ENCODE measurements around the gene MLH3. TPM values are rescaled to one million over a fixed set of nuclear protein-coding genes. Genes with fewer than 3 reads are reported as not detected.

The MLH3 gene
- total RNA-seq, 2 experiments from 2014 or later: 28.1 to 30.8 TPM

- H3K27ac Mint-ChIP-seq: no peak overlapping the region
- no peaks in the 10 kb centered on the region for H3K27me3 Mint-ChIP-seq
- H3K9me3 Mint-ChIP-seq (ENCODE audit: low read depth): no peaks in the 10 kb centered on the region
- intact Hi-C loops (cut with DNase I, micrococcal nuclease): loop anchor here (5.0 to 10.0 kb wide), 2 partner anchors 65 to 572 kb away; partner anchors contain the start of genes EIF2B2 (in 1 of the 2), ISCA2 (in 1 of the 2) and NPC2 (in 1 of the 2)
- ChIA-PET POLR2A (no interaction called here), CTCF (interaction anchor here (0.9 kb wide), 1 partner anchor 21 kb away, joined by 3 read pairs; no protein-coding TSS in a partner anchor)
- no peak overlapping the region for H3K4me3 Mint-ChIP-seq
- H3K4me1 Mint-ChIP-seq: peaks cover 12% of the 10 kb centered on the region
- DNase-seq: no peak
- peaks cover 3% of the 10 kb centered on the region for H3K36me3 Mint-ChIP-seq (ENCODE audit: low read depth)
- no peak for ATAC-seq
Observed at GRCh38 chr14:75067212-75067611, 15.9 kb upstream of the MLH3 start.

GRCh38 chr14:75066691-75067090 lies 15.4 kb upstream of the MLH3 start:
- Mint-ChIP-seq H3K4me1 (peaks cover 13% of the 10 kb centered on the region), H3K4me3 (no peak overlapping the region), H3K9me3 (ENCODE audit: low read depth) (no peaks in the 10 kb centered on the region), H3K36me3 (ENCODE audit: low read depth) (peaks cover 4% of the 10 kb centered on the region), H3K27me3 (no peaks in the 10 kb centered on the region), H3K27ac (no peak overlapping the region)
- POLR2A ChIA-PET: interaction anchor here (1.1 kb wide), 1 partner anchor 60 kb away, joined by 4 read pairs; the partner anchor contains the start of gene NEK9
- intact Hi-C loops (cut with DNase I, micrococcal nuclease): loop anchor here (5.0 to 10.0 kb wide), 2 partner anchors 64 to 572 kb away; partner anchors contain the start of genes EIF2B2 (in 1 of the 2), ISCA2 (in 1 of the 2) and NPC2 (in 1 of the 2)
- no peak for ATAC-seq
- DNase-seq: no peak
- CTCF ChIA-PET: interaction anchor here (0.6 to 1.2 kb wide), 4 partner anchors 22 to 176 kb away, joined by 3 to 7 read pairs (median 4); no protein-coding TSS in a partner anchor

GRCh38 chr14:75064205-75064567 lies 12.9 kb upstream of the MLH3 start:
- Mint-ChIP-seq H3K36me3 (ENCODE audit: low read depth) (peaks cover 24% of the 10 kb centered on the region), H3K9me3 (ENCODE audit: low read depth) (peaks cover 2% of the 10 kb centered on the region), H3K27me3 (no peaks in the 10 kb centered on the region), H3K27ac (peak overlapping the region; percentile 93), H3K4me1 (peaks cover 27% of the 10 kb centered on the region), H3K4me3 (peak overlapping the region; percentile 96)
- intact Hi-C loops (cut with DNase I, micrococcal nuclease): loop anchor here in 1 of 2 experiments (1.0 to 10.0 kb wide), 4 partner anchors 13 to 569 kb away; partner anchors contain the start of genes EIF2B2, ISCA2, MLH3 and NPC2
- ChIA-PET CTCF (interaction anchor here (0.9 to 1.5 kb wide), 4 partner anchors 9 to 117 kb away, joined by 3 to 6 read pairs (median 4); no protein-coding TSS in a partner anchor), POLR2A (interaction anchor here (0.6 kb wide), 2 partner anchors 11 to 81 kb away, joined by 3 read pairs; no protein-coding TSS in a partner anchor)
- ATAC-seq: peak; percentile 13
- DNase-seq: no peak

GRCh38 chr14:75063491-75064204 lies 12.4 kb upstream of the MLH3 start, which contains the start of gene ACYP1:
Gene ACYP1, minus strand, starts transcription at chr14:75064024. Its CDS starts 471 bp downstream, at chr14:75063553.
- H3K4me1 Mint-ChIP-seq: peaks cover 27% of the 10 kb centered on the region
- POLR2A ChIA-PET: interaction anchor here (0.6 kb wide), 2 partner anchors 12 to 80 kb away, joined by 3 read pairs; no protein-coding TSS in a partner anchor
- no peaks in the 10 kb centered on the region for H3K27me3 Mint-ChIP-seq
- peak within 1 kb of the TSS; percentile 93 for H3K27ac Mint-ChIP-seq
- H3K9me3 Mint-ChIP-seq (ENCODE audit: low read depth): peaks cover 2% of the 10 kb centered on the region
- peaks cover 26% of the 10 kb centered on the region for H3K36me3 Mint-ChIP-seq (ENCODE audit: low read depth)
- peak; percentile 99 for ATAC-seq
- peak within 1 kb of the TSS; percentile 96 for H3K4me3 Mint-ChIP-seq
- peak; percentile 95 for DNase-seq
- CTCF ChIA-PET: interaction anchor here (0.6 to 1.5 kb wide), 9 partner anchors 8 to 1647 kb away, joined by 3 to 6 read pairs (median 4); partner anchors contain the start of gene RPS6KL1
- intact Hi-C loops (cut with DNase I, micrococcal nuclease): loop anchor here in 1 of 2 experiments (1.0 to 10.0 kb wide), 4 partner anchors 12 to 569 kb away; partner anchors contain the start of genes EIF2B2, ISCA2, MLH3 and NPC2

- Mint-ChIP-seq H3K36me3 (ENCODE audit: low read depth) (peaks cover 29% of the 10 kb centered on the region), H3K4me3 (peak overlapping the region; percentile 96), H3K27me3 (no peaks in the 10 kb centered on the region), H3K9me3 (ENCODE audit: low read depth) (peaks cover 2% of the 10 kb centered on the region), H3K27ac (peak overlapping the region; percentile 93), H3K4me1 (peaks cover 27% of the 10 kb centered on the region)
- ChIA-PET CTCF (interaction anchor here (0.6 to 1.2 kb wide), 8 partner anchors 9 to 1647 kb away, joined by 3 to 5 read pairs (median 3); partner anchors contain the start of genes MLH3 and RPS6KL1), POLR2A (no interaction called here)
- ATAC-seq: no peak
- intact Hi-C loops (cut with DNase I, micrococcal nuclease): loop anchor here in 1 of 2 experiments (5.0 to 10.0 kb wide), 2 partner anchors 114 to 568 kb away; partner anchors contain the start of genes ISCA2, NPC2 and TMED10
- DNase-seq: no peak
Observed at GRCh38 chr14:75063013-75063412, 11.7 kb upstream of the MLH3 start.

GRCh38 chr14:75060420-75060819 lies 9.2 kb upstream of the MLH3 start:
- no peaks in the 10 kb centered on the region for H3K27me3 Mint-ChIP-seq
- H3K36me3 Mint-ChIP-seq (ENCODE audit: low read depth): peaks cover 45% of the 10 kb centered on the region
- ChIA-PET CTCF (no interaction called here), POLR2A (no interaction called here)
- H3K4me1 Mint-ChIP-seq: peaks cover 34% of the 10 kb centered on the region
- no peak overlapping the region for H3K4me3 Mint-ChIP-seq
- no peak overlapping the region for H3K27ac Mint-ChIP-seq
- H3K9me3 Mint-ChIP-seq (ENCODE audit: low read depth): peaks cover 2% of the 10 kb centered on the region
- no peak for DNase-seq
- no peak for ATAC-seq
- intact Hi-C loops (cut with DNase I, micrococcal nuclease): loop anchor here in 1 of 2 experiments (5.0 to 10.0 kb wide), 2 partner anchors 117 to 566 kb away; partner anchors contain the start of genes ISCA2, NPC2 and TMED10

- CTCF ChIA-PET: no interaction called here
- Mint-ChIP-seq H3K36me3 (ENCODE audit: low read depth) (peaks cover 49% of the 10 kb centered on the region), H3K4me3 (no peak overlapping the region), H3K27ac (no peak overlapping the region), H3K9me3 (ENCODE audit: low read depth) (peaks cover 2% of the 10 kb centered on the region), H3K4me1 (peaks cover 33% of the 10 kb centered on the region), H3K27me3 (no peaks in the 10 kb centered on the region)
- DNase-seq: no peak
- intact Hi-C loops (cut with DNase I, micrococcal nuclease): loop anchor here in 1 of 2 experiments (5.0 to 10.0 kb wide), 2 partner anchors 118 to 565 kb away; partner anchors contain the start of genes ISCA2, NPC2 and TMED10
- POLR2A ChIA-PET: no interaction called here
- ATAC-seq: no peak
Observed at GRCh38 chr14:75059642-75060041, 8.4 kb upstream of the MLH3 start.

- ATAC-seq (no peak), DNase-seq (no peak)
- CTCF ChIA-PET: interaction anchor here (0.6 kb wide), 1 partner anchor 200 kb away, joined by 5 read pairs; no protein-coding TSS in a partner anchor
- H3K27ac Mint-ChIP-seq: no peak overlapping the region
- intact Hi-C loops (cut with DNase I, micrococcal nuclease): no loop called here
- H3K36me3 Mint-ChIP-seq (ENCODE audit: low read depth): peaks cover 52% of the 10 kb centered on the region
- no peak overlapping the region for H3K4me3 Mint-ChIP-seq
- no peaks in the 10 kb centered on the region for H3K9me3 Mint-ChIP-seq (ENCODE audit: low read depth)
- POLR2A ChIA-PET: no interaction called here
- peaks cover 48% of the 10 kb centered on the region for H3K4me1 Mint-ChIP-seq
- H3K27me3 Mint-ChIP-seq: no peaks in the 10 kb centered on the region
Observed at GRCh38 chr14:75054421-75054820, 3.2 kb upstream of the MLH3 start.

GRCh38 chr14:75053396-75054291 lies 2.4 kb upstream of the MLH3 start:
- no peak for ATAC-seq
- ChIA-PET CTCF (interaction anchor here (0.8 kb wide), 1 partner anchor 19 kb away, joined by 8 read pairs; no protein-coding TSS in a partner anchor), POLR2A (no interaction called here)
- intact Hi-C loops (cut with DNase I, micrococcal nuclease): no loop called here
- Mint-ChIP-seq H3K27ac (no peak overlapping the region), H3K4me3 (no peak overlapping the region), H3K4me1 (peaks cover 49% of the 10 kb centered on the region), H3K9me3 (ENCODE audit: low read depth) (peaks cover 1% of the 10 kb centered on the region), H3K36me3 (ENCODE audit: low read depth) (peaks cover 55% of the 10 kb centered on the region), H3K27me3 (no peaks in the 10 kb centered on the region)
- DNase-seq: no peak

GRCh38 chr14:75051556-75051899 lies 261 bp upstream of the MLH3 start:
- H3K27me3 Mint-ChIP-seq: no peaks in the 10 kb centered on the region
- ChIA-PET POLR2A (no interaction called here), CTCF (interaction anchor here (0.6 to 1.1 kb wide), 6 partner anchors 10 to 37 kb away, joined by 3 to 4 read pairs (median 3); no protein-coding TSS in a partner anchor)
- H3K4me3 Mint-ChIP-seq: peak overlapping the region; percentile 88
- intact Hi-C loops (cut with DNase I, micrococcal nuclease): loop anchor here (1.0 to 2.0 kb wide), 3 partner anchors 13 to 288 kb away; partner anchors contain the start of genes EIF2B2 (in 2 of the 2), ACYP1 (in 1 of the 2) and YLPM1 (in 1 of the 2)
- peaks cover 70% of the 10 kb centered on the region for H3K4me1 Mint-ChIP-seq
- DNase-seq (no peak), ATAC-seq (no peak)
- peaks cover 1% of the 10 kb centered on the region for H3K9me3 Mint-ChIP-seq (ENCODE audit: low read depth)
- H3K36me3 Mint-ChIP-seq (ENCODE audit: low read depth): peaks cover 58% of the 10 kb centered on the region
- peak overlapping the region; percentile 94 for H3K27ac Mint-ChIP-seq

Measured in activated CD4-positive, alpha-beta T cell treated with anti-CD3 and anti-CD28 coated beads for 36 hours (primary cell).